ENCODE results near the gene CCDC197. TPM values are rescaled to one million over a fixed set of nuclear protein-coding genes. Genes with fewer than 3 reads are reported as not detected.

Gene CCDC197
- total RNA-seq, 1 donor from 2014 or later = not detected

GRCh38 chr14:93970965-93971634 lies 26.0 kb upstream of the CCDC197 start:
- no peak overlapping the region for H3K4me3 Mint-ChIP-seq
- Histone ChIP-seq H3K4me2 (no peak overlapping the region), H3F3A (ENCODE audit: low read depth) (no peaks in the 10 kb centered on the region), H3K79me2 (ENCODE audit: low read depth) (no peaks in the 10 kb centered on the region), H3K27ac (no peak overlapping the region), H3K4me1 (peaks cover 12% of the 10 kb centered on the region), H3K36me3 (no peaks in the 10 kb centered on the region), H3K9me3 (ENCODE audit: low read depth) (no peaks in the 10 kb centered on the region), H3K27me3 (no peaks in the 10 kb centered on the region), H3K9ac (no peak overlapping the region), H4K20me1 (ENCODE audit: low read depth) (no peaks in the 10 kb centered on the region), H2AFZ (replicated peaks) (no peak overlapping the region), H3K4me3 (no peak overlapping the region)
- no peak for TF ChIP-seq EZH2phosphoT487 (IDR thresholded peaks at IDR 0.05)
- TF ChIP-seq EZH2 (IDR thresholded peaks at IDR 0.05) = no peak
- TF ChIP-seq CTCF (IDR thresholded peaks at IDR 0.05) = no peak
- DNase-seq (ENCODE audit: low spot score) = no peak
- peaks cover 10% of the 10 kb centered on the region for H3K27me3 Mint-ChIP-seq (ENCODE audit: insufficient read depth, low read depth)
- no peaks in the 10 kb centered on the region for H3K36me3 Mint-ChIP-seq
- no peaks in the 10 kb centered on the region for H3K9me3 Mint-ChIP-seq
- H3K4me1 Mint-ChIP-seq = peaks cover 14% of the 10 kb centered on the region
- no peak overlapping the region for H3K27ac Mint-ChIP-seq

GRCh38 chr14:93971635-93972027 lies 25.5 kb upstream of the CCDC197 start:
- H3K4me2 ChIP-seq = no peak overlapping the region
- no peak overlapping the region for H3K27ac ChIP-seq
- H3K4me3 ChIP-seq = no peak overlapping the region
- H3K4me1 ChIP-seq = peaks cover 12% of the 10 kb centered on the region
- DNase-seq (ENCODE audit: low spot score) = no peak
- H3K36me3 ChIP-seq = no peaks in the 10 kb centered on the region
- no peaks in the 10 kb centered on the region for H3K79me2 ChIP-seq (ENCODE audit: low read depth)
- H3K9ac ChIP-seq = no peak overlapping the region
- Mint-ChIP-seq H3K9me3 (no peaks in the 10 kb centered on the region), H3K4me3 (no peak overlapping the region), H3K36me3 (no peaks in the 10 kb centered on the region), H3K27me3 (ENCODE audit: insufficient read depth, low read depth) (peaks cover 10% of the 10 kb centered on the region), H3K27ac (no peak overlapping the region), H3K4me1 (peaks cover 14% of the 10 kb centered on the region)
- H4K20me1 ChIP-seq (ENCODE audit: low read depth) = no peaks in the 10 kb centered on the region
- H3K9me3 ChIP-seq (ENCODE audit: low read depth) = no peaks in the 10 kb centered on the region
- H3F3A ChIP-seq (ENCODE audit: low read depth) = no peaks in the 10 kb centered on the region
- H3K27me3 ChIP-seq = no peaks in the 10 kb centered on the region
- H2AFZ ChIP-seq (replicated peaks) = no peak overlapping the region
- no peak for TF ChIP-seq EZH2phosphoT487 (IDR thresholded peaks at IDR 0.05)
- TF ChIP-seq CTCF (IDR thresholded peaks at IDR 0.05) = no peak
- no peak for TF ChIP-seq EZH2 (IDR thresholded peaks at IDR 0.05)

- H4K20me1 ChIP-seq (ENCODE audit: low read depth) = no peaks in the 10 kb centered on the region
- H3K27ac ChIP-seq = no peak overlapping the region
- no peak for TF ChIP-seq CTCF (IDR thresholded peaks at IDR 0.05)
- no peak for TF ChIP-seq EZH2phosphoT487 (IDR thresholded peaks at IDR 0.05)
- TF ChIP-seq EZH2 (IDR thresholded peaks at IDR 0.05) = no peak
- no peaks in the 10 kb centered on the region for H3K36me3 ChIP-seq
- Mint-ChIP-seq H3K4me3 (no peak overlapping the region), H3K4me1 (peaks cover 14% of the 10 kb centered on the region), H3K36me3 (no peaks in the 10 kb centered on the region), H3K9me3 (no peaks in the 10 kb centered on the region), H3K27ac (no peak overlapping the region), H3K27me3 (ENCODE audit: insufficient read depth, low read depth) (peaks cover 12% of the 10 kb centered on the region)
- H3K79me2 ChIP-seq (ENCODE audit: low read depth) = no peaks in the 10 kb centered on the region
- H3K4me1 ChIP-seq = peaks cover 12% of the 10 kb centered on the region
- H3K4me2 ChIP-seq = no peak overlapping the region
- no peak overlapping the region for H2AFZ ChIP-seq (replicated peaks)
- H3K4me3 ChIP-seq = no peak overlapping the region
- no peaks in the 10 kb centered on the region for H3K27me3 ChIP-seq
- H3K9ac ChIP-seq = no peak overlapping the region
- H3K9me3 ChIP-seq (ENCODE audit: low read depth) = no peaks in the 10 kb centered on the region
- H3F3A ChIP-seq (ENCODE audit: low read depth) = no peaks in the 10 kb centered on the region
- DNase-seq (ENCODE audit: low spot score) = no peak
Observed at GRCh38 chr14:93972618-93973205, 24.4 kb upstream of the CCDC197 start.

Data from neural progenitor cell (in vitro differentiated cells).